Activated T-cell treated with anti-CD3 and anti-CD28 coated beads, Interleukin-2, amount 50 U/mL, for 72 hours (primary cell): Measurements from ENCODE around the gene NNMT. TPM values are rescaled to one million over a fixed set of nuclear protein-coding genes. Genes with fewer than 3 reads are reported as not detected.
A peak's percentile ranks its signal among the peaks of the same experiment; 100 is the strongest.

Experiments
- ATAC-seq, 2 donors: fragments of 150-1000 bp; cut with Tn5 transposase; replicated peaks in 1 of 2; 2 replicates each; pipeline ENCODE4 v1.10.0; 2021; ENCODE audit warnings: moderate library complexity in 2 of 2, mild to moderate bottlenecking in 1 of 2
- DNase-seq, 2 donors: peaks; one replicate each; pipeline ENCODE4 v3.0.0; 2021 to 2022; ENCODE audit warnings: mixed read lengths in 1 of 2
- H3K27ac Mint-ChIP-seq: one replicate; pipeline ENCODE4 v1.8.0; 2022; ENCODE audit warnings: mild to moderate bottlenecking, moderate library complexity, mixed read lengths
- H3K27me3 Mint-ChIP-seq: one replicate; pipeline ENCODE4 v1.8.0; 2022; ENCODE audit warnings: low read depth, mixed read lengths
- H3K36me3 Mint-ChIP-seq, 2 donors: one replicate each; pipeline ENCODE4 v1.8.0; 2022; ENCODE audit warnings: mixed read lengths in 2 of 2, mild to moderate bottlenecking in 1 of 2; ENCODE audit not compliant: insufficient read depth in 2 of 2
- H3K4me1 Mint-ChIP-seq: one replicate; pipeline ENCODE4 v1.8.0; 2022; ENCODE audit warnings: low read depth, mixed read lengths
- H3K4me3 Mint-ChIP-seq, 2 donors: one replicate each; pipeline ENCODE4 v1.8.0; 2022; ENCODE audit warnings: mild to moderate bottlenecking in 2 of 2, mixed read lengths in 2 of 2, moderate library complexity in 2 of 2
- H3K9me3 Mint-ChIP-seq, 2 donors: one replicate each; pipeline ENCODE4 v1.8.0; 2022; ENCODE audit warnings: mixed read lengths in 2 of 2
- total RNA-seq, 2 donors: library from RNA; stranded (reverse); gene quantifications; one replicate each; pipeline ENCODE4 v1.2.3, GENCODE V29; 2022

NNMT gene
- total RNA-seq, 2 donors from 2014 or later = not detected

DNA sequence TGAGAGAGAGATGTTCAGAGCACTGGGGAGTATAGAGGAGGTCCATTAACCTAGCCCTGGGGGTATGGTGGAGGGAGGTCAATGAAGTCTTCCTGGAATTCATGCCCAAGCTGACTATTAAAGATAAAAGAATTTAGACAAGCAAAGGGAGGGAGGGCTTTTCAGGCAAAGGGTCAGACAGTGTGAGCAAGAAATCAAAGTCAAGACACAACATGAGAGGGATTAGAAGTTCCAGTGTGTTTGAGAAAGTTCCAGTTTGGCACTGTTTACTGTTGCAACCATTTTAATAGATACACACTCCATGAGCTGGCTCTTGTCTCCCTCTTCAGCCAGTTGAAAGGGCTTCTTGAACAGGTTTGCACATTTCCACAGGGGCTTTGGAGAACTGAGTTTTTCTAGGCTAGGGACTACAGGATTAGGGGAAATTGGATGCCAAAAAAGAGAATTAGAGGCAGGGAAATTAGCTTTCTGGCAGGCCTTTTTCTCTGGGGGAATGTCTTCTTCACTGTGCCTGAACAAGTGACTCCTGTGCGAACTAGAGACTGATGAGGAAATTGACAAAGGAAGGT lies 14.7 kb upstream of the NNMT start:
- Mint-ChIP-seq H3K9me3 (no peaks in the 10 kb centered on the region), H3K27me3 (peaks cover 19% of the 10 kb centered on the region), H3K4me3 (no peak overlapping the region), H3K27ac (no peak overlapping the region), H3K36me3 (no peaks in the 10 kb centered on the region), H3K4me1 (no peaks in the 10 kb centered on the region)
- DNase-seq (no peak), ATAC-seq (no peak)

DNA sequence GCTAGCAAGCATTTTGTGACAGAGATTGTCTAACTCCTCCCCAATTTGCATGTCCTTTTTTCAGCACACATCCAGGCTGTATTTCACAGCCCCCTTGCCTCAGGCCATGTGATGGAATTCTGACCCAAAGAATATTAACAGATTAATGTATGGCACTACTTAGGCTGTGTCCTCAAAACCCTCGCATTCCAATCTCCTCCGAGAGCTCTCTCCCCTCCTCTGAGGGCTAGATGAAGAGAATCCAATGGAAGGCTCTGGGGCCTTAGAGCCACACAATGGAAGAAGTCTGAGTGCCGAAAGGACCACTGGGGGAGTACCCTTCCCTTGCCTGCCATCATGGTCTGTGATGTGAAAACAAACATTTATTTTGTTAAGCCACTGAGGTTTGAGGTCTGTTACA lies 13.7 kb upstream of the NNMT start:
- no peak overlapping the region for H3K27ac Mint-ChIP-seq
- H3K36me3 Mint-ChIP-seq = no peaks in the 10 kb centered on the region
- H3K4me1 Mint-ChIP-seq = no peaks in the 10 kb centered on the region
- DNase-seq (no peak), ATAC-seq (no peak)
- H3K27me3 Mint-ChIP-seq = peaks cover 19% of the 10 kb centered on the region
- H3K9me3 Mint-ChIP-seq = no peaks in the 10 kb centered on the region
- no peak overlapping the region for H3K4me3 Mint-ChIP-seq

DNA sequence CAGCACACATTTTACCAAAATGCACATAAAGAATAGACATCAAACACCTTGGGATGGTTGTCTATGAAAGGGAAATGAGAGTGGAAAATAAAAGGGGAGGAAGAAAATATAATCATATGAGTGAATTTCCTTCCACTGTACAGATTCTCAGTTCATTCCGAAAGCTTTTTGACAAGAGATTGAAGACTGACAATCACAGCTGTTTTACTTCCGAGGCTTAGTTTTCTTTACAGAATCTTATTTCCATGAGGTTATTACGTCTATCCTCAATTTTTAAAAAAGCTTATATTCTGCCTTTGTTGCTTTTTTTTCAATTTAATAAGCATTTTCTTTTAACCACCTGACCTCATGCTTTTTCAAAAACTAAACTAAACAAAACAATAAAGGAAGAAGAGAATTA lies 12.8 kb upstream of the NNMT start:
- no peak for DNase-seq
- H3K27me3 Mint-ChIP-seq = peaks cover 16% of the 10 kb centered on the region
- H3K27ac Mint-ChIP-seq = no peak overlapping the region
- ATAC-seq = no peak
- no peak overlapping the region for H3K4me3 Mint-ChIP-seq
- H3K36me3 Mint-ChIP-seq = no peaks in the 10 kb centered on the region
- no peaks in the 10 kb centered on the region for H3K4me1 Mint-ChIP-seq
- no peaks in the 10 kb centered on the region for H3K9me3 Mint-ChIP-seq

DNA sequence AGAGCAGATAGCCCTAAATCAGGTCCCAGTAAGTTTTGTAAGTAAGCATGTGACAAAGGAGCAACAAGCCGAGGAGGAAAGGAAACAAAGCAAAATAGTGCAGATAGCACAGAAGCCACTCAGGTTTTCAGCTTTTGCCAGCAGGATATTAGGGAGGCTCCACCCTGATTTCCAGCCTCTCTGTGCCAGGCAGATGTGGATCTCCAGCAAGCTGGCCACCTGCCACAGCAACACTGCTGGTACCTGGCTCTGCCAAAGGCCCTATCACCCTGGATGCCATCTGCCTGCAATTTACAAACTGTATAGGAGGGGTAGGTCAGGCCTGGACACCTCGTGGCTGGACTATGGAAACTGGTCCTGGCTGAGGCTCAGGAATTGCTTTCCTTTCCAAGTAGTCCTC lies 12.2 kb upstream of the NNMT start:
- no peak overlapping the region for H3K27ac Mint-ChIP-seq
- no peak overlapping the region for H3K4me3 Mint-ChIP-seq
- peaks cover 10% of the 10 kb centered on the region for H3K27me3 Mint-ChIP-seq
- H3K36me3 Mint-ChIP-seq = no peaks in the 10 kb centered on the region
- no peak for ATAC-seq
- no peaks in the 10 kb centered on the region for H3K9me3 Mint-ChIP-seq
- no peaks in the 10 kb centered on the region for H3K4me1 Mint-ChIP-seq
- no peak for DNase-seq

DNA sequence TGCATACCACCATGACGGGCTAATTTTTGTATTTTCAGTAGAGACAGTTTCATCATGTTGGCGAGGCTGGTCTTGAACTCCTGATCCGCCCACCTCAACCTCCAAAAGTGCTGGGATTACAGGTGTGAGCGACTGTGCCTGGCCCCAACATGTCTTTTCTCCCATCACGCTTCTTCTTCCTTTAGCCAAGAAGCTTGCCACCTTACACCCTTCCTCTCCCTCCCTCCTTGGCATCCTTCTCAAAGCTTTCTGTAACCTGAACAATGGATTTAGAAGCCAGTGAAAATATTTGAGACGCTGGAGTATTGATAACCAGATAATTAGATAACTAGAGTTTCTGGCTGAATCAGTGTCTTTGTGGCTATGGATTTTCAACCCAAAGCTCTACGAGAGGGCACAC lies 11.3 kb upstream of the NNMT start:
- H3K4me3 Mint-ChIP-seq = no peak overlapping the region

DNA sequence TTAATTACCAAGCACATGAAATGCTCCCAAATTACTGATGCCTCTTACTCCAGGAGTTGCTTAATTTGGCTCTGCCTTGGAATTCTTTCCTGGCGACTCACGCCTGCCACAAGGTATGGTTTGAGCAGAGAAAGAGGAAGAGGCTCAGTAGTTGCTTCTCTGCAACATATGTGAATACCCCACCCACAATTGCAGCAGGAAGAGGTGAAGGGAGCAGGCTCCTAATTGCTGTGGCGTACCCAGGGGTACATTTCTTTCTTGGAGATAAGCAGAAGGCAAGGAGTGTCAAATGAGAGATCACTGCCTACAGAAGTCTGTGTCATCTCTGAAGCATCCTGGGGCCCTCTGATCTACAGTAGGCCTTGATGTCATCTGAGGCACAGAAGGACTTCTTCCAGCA lies 10.6 kb upstream of the NNMT start:
- DNase-seq (no peak), ATAC-seq (no peak)
- no peak overlapping the region for H3K4me3 Mint-ChIP-seq
- no peaks in the 10 kb centered on the region for H3K36me3 Mint-ChIP-seq
- H3K27ac Mint-ChIP-seq = no peak overlapping the region
- no peaks in the 10 kb centered on the region for H3K27me3 Mint-ChIP-seq
- H3K9me3 Mint-ChIP-seq = no peaks in the 10 kb centered on the region
- H3K4me1 Mint-ChIP-seq = no peaks in the 10 kb centered on the region

More for the DNA sequence above, 11.3 kb upstream of the NNMT start:
- no peak for ATAC-seq
- Mint-ChIP-seq H3K4me1 (no peaks in the 10 kb centered on the region), H3K9me3 (no peaks in the 10 kb centered on the region), H3K27ac (no peak overlapping the region), H3K27me3 (peaks cover 1% of the 10 kb centered on the region), H3K36me3 (no peaks in the 10 kb centered on the region)
- no peak for DNase-seq

DNA sequence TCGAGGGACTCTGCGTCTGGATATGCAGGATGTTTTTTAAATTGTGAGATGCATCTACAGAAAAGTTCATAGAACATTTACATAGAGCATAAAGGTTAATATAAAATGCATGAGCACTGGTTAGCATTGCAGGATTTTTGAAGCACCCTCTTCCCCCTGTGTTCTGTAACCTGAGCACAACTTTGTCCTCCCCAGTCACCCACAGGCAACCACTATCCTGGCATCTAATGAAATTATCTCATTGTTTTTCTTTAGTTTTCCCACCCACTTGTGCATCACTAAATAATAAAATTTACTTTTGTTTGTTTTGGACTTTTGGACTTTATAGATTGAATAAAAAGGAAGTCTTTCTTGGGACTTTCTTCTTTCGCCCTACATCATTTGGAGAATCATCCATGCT lies 10.0 kb upstream of the NNMT start:
- no peak for ATAC-seq

DNA sequence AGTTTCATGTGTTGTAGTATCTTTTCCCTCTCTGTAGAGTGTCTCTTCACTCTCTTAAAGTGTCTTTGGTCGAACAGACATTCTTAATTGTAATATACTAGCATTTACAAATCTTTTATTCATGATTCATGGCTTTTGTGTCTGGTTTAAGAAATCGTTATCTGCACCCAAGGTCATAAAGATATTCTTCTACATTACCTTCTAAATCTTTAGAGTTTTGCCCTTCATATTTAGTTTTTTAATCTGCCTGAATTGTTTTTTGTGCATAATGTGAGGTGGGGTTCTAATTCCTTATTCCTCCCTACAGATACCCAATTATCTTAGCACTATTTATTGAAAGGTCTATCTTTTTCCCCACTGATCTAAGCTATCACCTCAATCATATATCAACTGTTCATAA lies 9.0 kb upstream of the NNMT start:
- Mint-ChIP-seq H3K27ac (no peak overlapping the region), H3K27me3 (no peaks in the 10 kb centered on the region), H3K9me3 (no peaks in the 10 kb centered on the region), H3K4me1 (no peaks in the 10 kb centered on the region), H3K36me3 (no peaks in the 10 kb centered on the region), H3K4me3 (no peak overlapping the region)
- no peak for ATAC-seq
- no peak for DNase-seq

More for the DNA sequence above, 10.0 kb upstream of the NNMT start:
- H3K27me3 Mint-ChIP-seq = no peaks in the 10 kb centered on the region
- no peak for DNase-seq
- no peak overlapping the region for H3K27ac Mint-ChIP-seq
- no peaks in the 10 kb centered on the region for H3K36me3 Mint-ChIP-seq
- H3K4me3 Mint-ChIP-seq = no peak overlapping the region
- H3K9me3 Mint-ChIP-seq = no peaks in the 10 kb centered on the region
- no peaks in the 10 kb centered on the region for H3K4me1 Mint-ChIP-seq

DNA sequence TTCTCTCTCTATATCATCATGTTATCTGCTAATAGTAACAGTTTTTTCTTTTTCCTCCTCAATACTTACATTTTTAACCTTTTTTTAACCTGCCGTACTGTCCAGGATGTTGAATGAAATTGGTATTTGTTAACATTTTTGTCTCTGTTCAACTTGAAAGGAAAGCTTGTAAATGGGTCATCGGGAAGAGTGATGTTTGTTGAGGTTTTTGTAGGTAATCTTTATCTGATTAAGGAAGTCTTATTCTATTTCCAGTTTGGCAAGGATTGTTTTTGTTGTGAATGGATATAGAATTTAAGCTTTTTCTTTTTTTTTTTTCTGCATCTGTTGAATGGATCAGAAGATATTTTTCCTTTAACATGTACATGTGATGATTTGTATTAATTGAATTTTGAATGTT lies 8.1 kb upstream of the NNMT start:
- no peaks in the 10 kb centered on the region for H3K9me3 Mint-ChIP-seq
- ATAC-seq (no peak), DNase-seq (no peak)
- no peak overlapping the region for H3K27ac Mint-ChIP-seq
- no peaks in the 10 kb centered on the region for H3K27me3 Mint-ChIP-seq
- no peaks in the 10 kb centered on the region for H3K4me1 Mint-ChIP-seq
- H3K36me3 Mint-ChIP-seq = no peaks in the 10 kb centered on the region
- H3K4me3 Mint-ChIP-seq = no peak overlapping the region

DNA sequence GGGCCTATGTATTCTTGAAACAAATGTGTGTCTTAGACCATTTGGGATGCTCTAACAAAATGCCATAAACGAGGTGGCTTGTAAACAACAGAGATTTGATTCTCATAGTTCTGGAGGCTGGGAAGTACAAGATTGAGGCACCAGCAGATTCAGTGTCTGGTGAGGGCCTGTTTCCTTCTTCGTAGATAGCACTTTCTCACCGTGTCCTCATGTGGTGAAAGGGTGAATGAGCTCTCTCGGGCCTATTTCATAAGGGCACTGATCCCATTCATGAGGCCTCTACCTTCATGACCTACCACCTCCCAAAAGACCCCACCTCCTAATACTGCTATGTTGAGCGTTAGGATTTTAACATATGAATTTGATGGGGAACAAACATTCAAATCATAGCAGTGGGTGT lies 6.4 kb upstream of the NNMT start:
- Mint-ChIP-seq H3K4me1 (no peaks in the 10 kb centered on the region), H3K27me3 (no peaks in the 10 kb centered on the region), H3K9me3 (peaks cover 0 to 2% of the 10 kb centered on the region in 2 donors), H3K4me3 (no peak overlapping the region), H3K27ac (no peak overlapping the region), H3K36me3 (peaks cover 0 to 1% of the 10 kb centered on the region in 2 donors)
- no peak for ATAC-seq
- no peak for DNase-seq

DNA sequence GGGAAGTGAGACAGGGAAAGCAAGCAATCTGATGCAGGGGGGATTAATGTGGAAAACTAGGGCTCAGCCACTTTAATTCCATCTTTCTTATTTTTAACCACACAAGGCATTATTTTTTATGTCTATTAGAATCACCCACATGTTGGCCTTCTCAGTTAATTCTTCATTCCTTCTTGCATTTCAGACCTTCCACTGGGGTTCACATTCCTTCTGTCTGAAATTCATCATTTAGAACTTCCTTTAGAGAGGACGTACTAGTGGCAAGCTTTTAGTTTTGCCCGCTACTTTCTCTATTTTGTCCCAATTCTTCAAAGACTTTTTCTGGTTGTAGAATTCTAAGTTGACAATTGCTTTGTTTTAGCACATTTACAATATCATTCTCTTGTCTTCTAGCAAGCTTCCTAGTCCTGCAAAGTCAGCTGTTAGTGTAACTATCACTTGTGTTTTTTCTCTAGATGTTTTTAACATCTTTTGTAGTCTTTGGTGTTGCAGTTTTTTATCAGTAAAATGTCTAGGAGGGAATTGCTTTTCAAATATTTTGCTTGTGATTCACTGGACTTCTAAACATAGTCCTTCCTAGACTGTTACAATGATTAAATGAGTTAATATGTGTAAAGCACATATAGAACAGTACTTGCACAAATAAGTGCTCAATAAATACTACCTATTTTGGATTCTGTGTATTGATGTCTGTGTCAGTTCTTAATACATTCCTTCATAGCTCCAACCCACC lies 5.5 kb upstream of the NNMT start:
- H3K4me3 Mint-ChIP-seq = no peak overlapping the region
- no peak overlapping the region for H3K27ac Mint-ChIP-seq
- no peaks in the 10 kb centered on the region for H3K27me3 Mint-ChIP-seq
- no peaks in the 10 kb centered on the region for H3K4me1 Mint-ChIP-seq
- peaks cover 0 to 1% of the 10 kb centered on the region in 2 donors for H3K36me3 Mint-ChIP-seq
- ATAC-seq (no peak), DNase-seq (no peak)
- H3K9me3 Mint-ChIP-seq = peaks cover 0 to 2% of the 10 kb centered on the region in 2 donors

DNA sequence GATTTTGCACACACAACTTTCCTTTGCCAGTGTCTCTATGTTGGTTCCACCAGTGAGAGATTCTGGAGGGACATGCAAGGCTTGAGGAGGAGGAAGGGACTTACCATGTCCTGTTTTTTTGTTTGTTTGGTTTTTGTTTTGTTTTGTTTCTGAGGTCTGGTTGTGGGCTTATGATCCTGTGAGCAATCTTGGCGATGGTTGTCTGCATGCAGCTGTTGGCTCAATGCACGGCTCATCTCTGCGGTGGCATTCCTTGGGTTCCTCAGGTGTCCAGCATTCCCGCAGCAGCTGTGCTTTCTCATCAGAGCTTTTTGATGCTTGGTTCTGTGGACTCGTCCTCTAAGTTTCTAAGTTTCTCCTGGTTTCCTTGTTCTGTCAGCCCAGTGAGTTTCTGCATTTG lies 4.8 kb upstream of the NNMT start:
- H3K4me3 Mint-ChIP-seq = no peak overlapping the region
- H3K27ac Mint-ChIP-seq = no peak overlapping the region
- H3K27me3 Mint-ChIP-seq = no peaks in the 10 kb centered on the region
- H3K9me3 Mint-ChIP-seq = peaks cover 0 to 2% of the 10 kb centered on the region in 2 donors
- H3K36me3 Mint-ChIP-seq = peaks cover 0 to 1% of the 10 kb centered on the region in 2 donors
- no peaks in the 10 kb centered on the region for H3K4me1 Mint-ChIP-seq
- no peak for DNase-seq
- ATAC-seq = no peak

DNA sequence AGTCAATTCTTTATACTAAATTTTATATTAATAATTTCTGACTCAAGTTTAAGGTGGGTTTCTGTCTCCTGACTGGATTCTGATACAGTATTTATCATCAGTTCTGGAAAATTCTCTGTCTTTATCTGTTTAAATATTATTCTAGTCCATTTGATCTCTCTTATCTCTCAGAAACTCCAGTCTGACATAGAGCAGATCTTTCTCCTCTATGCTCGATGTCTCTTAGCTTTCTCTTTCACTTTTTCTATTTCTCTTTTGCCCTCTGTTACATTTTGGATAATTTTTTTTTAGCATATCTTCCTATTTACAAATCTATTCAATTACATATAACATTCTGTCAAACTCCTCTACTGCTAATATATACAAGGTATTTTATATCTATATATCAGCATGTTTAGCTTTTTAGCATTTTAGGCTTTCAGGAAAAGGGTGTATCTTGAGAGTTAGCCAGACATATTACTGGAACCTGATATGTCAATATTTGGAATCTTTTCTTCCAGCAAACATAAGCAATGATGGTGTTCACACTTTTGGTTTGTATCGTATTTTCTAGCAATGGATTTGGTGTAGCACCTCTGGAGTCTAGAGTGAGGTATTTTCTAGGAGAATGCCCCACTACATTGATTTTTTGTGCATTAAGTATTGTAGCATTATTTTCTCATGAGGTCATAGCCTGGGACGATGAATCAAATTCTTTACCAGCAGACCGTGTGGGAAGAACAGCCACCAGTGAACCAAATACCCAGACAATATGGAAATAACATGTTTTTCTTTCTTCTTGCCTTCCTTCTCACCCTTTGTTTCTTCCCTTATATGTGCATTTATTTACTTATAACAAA lies 4.1 kb upstream of the NNMT start:
- H3K36me3 Mint-ChIP-seq = peaks cover 0 to 1% of the 10 kb centered on the region in 2 donors
- H3K4me1 Mint-ChIP-seq = no peaks in the 10 kb centered on the region
- peak overlapping the region in 1 of 2 donors; percentile 78 for H3K4me3 Mint-ChIP-seq
- ATAC-seq (no peak), DNase-seq (no peak)
- H3K27me3 Mint-ChIP-seq = no peaks in the 10 kb centered on the region
- H3K27ac Mint-ChIP-seq = peak overlapping the region; percentile 46
- H3K9me3 Mint-ChIP-seq = peaks cover 0 to 2% of the 10 kb centered on the region in 2 donors
